ENCODE measurements around the gene STAT5B. TPM values are rescaled to one million over a fixed set of nuclear protein-coding genes. Genes with fewer than 3 reads are reported as not detected.

STAT5B gene
- total RNA-seq, 4 donors from 2014 or later = 57.6 to 72.6 (median 63.3) TPM

DNA sequence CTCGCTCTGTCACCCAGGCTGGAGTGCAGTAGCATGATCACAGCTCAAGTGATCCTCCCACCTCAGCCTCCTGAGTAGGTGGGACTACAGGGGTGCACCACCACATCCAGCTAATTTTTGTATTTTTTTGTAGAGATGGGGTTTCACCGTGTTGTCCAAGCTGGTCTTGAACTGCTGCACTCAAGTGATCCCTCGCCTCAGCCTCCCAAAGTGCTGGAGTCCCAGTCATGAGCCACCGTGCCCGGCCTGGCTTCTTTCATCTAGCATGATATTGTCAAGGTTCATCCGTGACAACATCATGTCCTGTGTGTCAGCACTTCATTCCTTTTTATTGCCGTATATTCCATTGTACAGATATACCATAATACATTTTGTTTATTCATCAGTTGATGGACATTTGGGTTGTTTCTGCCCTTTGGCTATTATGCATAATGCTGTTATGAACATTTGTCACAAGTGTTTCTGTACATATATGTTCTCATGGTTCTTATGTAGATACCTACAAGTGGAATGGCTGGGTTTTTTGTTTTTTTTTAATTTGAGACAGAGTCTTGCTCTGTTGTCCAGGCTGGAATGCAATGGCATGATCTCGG is 78.5 kb downstream of the STAT5B start:
- no peak for TF ChIP-seq CTCF (IDR thresholded peaks at IDR 0.05)
- TF ChIP-seq POLR2A (IDR thresholded peaks at IDR 0.05) = no peak
- Histone ChIP-seq H3K4me3 (replicated peaks in 1 of 3) (no peak overlapping the region), H3K36me3 (peaks cover 0 to 5% of the 10 kb centered on the region in 2 donors), H3K9me3 (no peaks in the 10 kb centered on the region), H3K27me3 (no peaks in the 10 kb centered on the region), H3K27ac (no peak overlapping the region), H3K4me1 (peaks cover 17 to 24% of the 10 kb centered on the region in 2 donors)
- 93 to 95% methylated on average over 8 of the region's 8 CpGs for WGBS, 2 donors
- no peak for DNase-seq
- intact Hi-C loops (cut with DNase I) = no loop called here

GRCh38 chr17:42193969-42194899 is 82.0 kb downstream of the STAT5B start, which contains the start of gene GHDC:
GHDC (minus strand) TSS chr17:42194494; CDS start chr17:42193581, 913 bp downstream.
- intact Hi-C loops (cut with DNase I) = no loop called here
- peak within 1 kb of the TSS; percentile 29 to 61 (median 50) for H3K4me3 ChIP-seq (replicated peaks in 1 of 3)
- peak; percentile 87 for DNase-seq
- H3K27me3 ChIP-seq = no peaks in the 10 kb centered on the region
- 22 to 26% methylated on average over 23 to 24 of the region's 24 CpGs for WGBS, 2 donors
- H3K4me1 ChIP-seq = peaks cover 15 to 23% of the 10 kb centered on the region in 2 donors
- no peaks in the 10 kb centered on the region for H3K9me3 ChIP-seq
- TF ChIP-seq POLR2A (IDR thresholded peaks at IDR 0.05) = peak in 1 of 2 donors; percentile 43
- peak in 1 of 6 experiments; percentile 36 for TF ChIP-seq CTCF (IDR thresholded peaks at IDR 0.05)
- no peaks in the 10 kb centered on the region for H3K36me3 ChIP-seq
- H3K27ac ChIP-seq = peak within 1 kb of the TSS; percentile 18 to 87 (median 54)

DNA sequence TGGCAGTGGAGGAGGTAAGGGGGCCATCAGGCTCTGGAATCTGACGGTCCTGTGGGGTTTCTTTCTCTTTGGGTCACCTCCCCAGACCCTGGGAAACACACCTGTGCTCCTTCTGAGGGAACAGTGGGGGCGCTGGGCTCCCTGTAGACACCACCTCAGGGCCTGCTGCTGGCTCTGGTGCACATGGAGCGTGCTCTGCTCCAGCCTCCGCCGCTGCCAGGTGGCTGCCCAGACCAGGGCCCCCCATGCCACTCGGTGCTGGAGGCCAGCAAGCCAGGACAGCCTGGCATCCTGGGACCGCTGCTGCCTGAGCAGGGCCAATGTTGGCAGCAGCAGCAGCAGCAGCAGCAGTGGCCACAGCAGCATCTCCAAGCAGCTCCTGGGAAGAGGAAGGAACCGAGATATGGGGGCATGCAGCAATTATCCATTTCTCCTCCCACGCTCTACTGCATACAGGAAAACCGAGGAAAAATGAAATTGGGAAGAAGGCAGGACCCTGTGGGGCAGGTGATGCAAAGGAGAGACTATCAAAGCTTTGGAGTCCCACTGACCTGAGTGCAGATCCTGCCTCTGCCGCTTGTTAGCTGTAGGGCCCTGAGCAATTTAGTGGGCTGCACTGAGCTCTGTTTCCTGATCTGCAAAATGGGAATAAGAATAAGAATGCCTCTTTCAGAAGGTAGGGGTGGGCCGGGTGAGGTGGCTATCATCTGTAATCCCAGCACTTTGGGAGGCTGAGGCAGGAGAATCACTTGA is 82.8 kb downstream of the STAT5B start:
- Histone ChIP-seq H3K27ac (peak overlapping the region in 2 of 3 donors; percentile 54 to 87), H3K9me3 (no peaks in the 10 kb centered on the region), H3K36me3 (no peaks in the 10 kb centered on the region), H3K4me1 (peaks cover 15 to 23% of the 10 kb centered on the region in 2 donors), H3K4me3 (replicated peaks in 1 of 3) (peak overlapping the region; percentile 29 to 61 (median 50)), H3K27me3 (no peaks in the 10 kb centered on the region)
- no peak for DNase-seq
- 70 to 79% methylated on average over 7 to 8 of the region's 12 CpGs for WGBS, 2 donors
- TF ChIP-seq POLR2A (IDR thresholded peaks at IDR 0.05) (no peak), CTCF (IDR thresholded peaks at IDR 0.05) (no peak)
- intact Hi-C loops (cut with DNase I) = no loop called here

- DNase-seq = no peak
- H3K9me3 ChIP-seq = no peaks in the 10 kb centered on the region
- no peak overlapping the region for H3K27ac ChIP-seq
- no peaks in the 10 kb centered on the region for H3K27me3 ChIP-seq
- no peaks in the 10 kb centered on the region for H3K36me3 ChIP-seq
- no peak overlapping the region for H3K4me3 ChIP-seq (replicated peaks in 1 of 3)
- WGBS, 2 donors = 90 to 98% methylated on average over 13 to 17 of the region's 23 CpGs
- TF ChIP-seq POLR2A (IDR thresholded peaks at IDR 0.05) (no peak), CTCF (IDR thresholded peaks at IDR 0.05) (no peak)
- intact Hi-C loops (cut with DNase I) = no loop called here
- H3K4me1 ChIP-seq = peaks cover 15 to 23% of the 10 kb centered on the region in 2 donors
Measured at GRCh38 chr17:42192189-42193126, 83.7 kb downstream of the STAT5B start.

Measured in thyroid gland (tissue), 4 donors.